ENCODE data around the gene MOV10. TPM values are rescaled to one million over a fixed set of nuclear protein-coding genes. Genes with fewer than 3 reads are reported as not detected.

MOV10 gene
- total and polyA plus RNA-seq, 2 of the 13 experiments (the other 11 are each of a cell fraction or from before 2014, with no cell fraction given) = 56.4 to 58.2 TPM

DNA sequence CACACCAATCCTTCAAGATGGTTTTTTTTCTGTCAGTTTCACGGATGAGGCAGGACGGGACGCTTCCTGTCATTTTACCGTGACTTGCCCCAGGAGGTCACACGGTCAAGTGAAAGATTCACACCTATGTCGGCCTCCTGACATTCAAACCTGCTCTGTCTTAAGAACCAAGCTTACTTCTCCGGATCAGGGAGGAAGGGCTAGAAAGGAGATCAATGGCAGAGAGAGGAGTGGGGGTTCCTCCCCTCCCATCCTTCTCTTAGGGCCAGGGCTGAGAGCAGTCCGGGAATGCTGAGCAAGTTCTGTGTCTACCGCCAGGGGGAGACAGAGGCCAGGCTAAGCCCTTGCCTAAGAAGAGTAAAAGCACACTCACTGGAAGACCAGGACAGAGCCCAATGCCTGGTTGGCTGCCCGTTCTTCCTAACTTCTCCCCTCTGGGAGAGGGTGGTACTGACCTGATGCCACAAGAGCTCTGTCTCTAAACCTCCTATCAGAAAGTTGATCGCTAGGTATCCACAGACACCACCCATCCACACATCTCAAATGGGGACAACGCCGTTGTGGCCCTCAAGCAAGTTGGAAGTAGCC, 41.8 kb downstream of the MOV10 start (continued):
- TF ChIP-seq, protein P1, sequence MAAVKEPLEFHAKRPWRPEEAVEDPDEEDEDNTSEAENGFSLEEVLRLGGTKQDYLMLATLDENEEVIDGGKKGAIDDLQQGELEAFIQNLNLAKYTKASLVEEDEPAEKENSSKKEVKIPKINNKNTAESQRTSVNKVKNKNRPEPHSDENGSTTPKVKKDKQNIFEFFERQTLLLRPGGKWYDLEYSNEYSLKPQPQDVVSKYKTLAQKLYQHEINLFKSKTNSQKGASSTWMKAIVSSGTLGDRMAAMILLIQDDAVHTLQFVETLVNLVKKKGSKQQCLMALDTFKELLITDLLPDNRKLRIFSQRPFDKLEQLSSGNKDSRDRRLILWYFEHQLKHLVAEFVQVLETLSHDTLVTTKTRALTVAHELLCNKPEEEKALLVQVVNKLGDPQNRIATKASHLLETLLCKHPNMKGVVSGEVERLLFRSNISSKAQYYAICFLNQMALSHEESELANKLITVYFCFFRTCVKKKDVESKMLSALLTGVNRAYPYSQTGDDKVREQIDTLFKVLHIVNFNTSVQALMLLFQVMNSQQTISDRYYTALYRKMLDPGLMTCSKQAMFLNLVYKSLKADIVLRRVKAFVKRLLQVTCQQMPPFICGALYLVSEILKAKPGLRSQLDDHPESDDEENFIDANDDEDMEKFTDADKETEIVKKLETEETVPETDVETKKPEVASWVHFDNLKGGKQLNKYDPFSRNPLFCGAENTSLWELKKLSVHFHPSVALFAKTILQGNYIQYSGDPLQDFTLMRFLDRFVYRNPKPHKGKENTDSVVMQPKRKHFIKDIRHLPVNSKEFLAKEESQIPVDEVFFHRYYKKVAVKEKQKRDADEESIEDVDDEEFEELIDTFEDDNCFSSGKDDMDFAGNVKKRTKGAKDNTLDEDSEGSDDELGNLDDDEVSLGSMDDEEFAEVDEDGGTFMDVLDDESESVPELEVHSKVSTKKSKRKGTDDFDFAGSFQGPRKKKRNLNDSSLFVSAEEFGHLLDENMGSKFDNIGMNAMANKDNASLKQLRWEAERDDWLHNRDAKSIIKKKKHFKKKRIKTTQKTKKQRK (IDR thresholded peaks at IDR 0.05; ENCODE audit: low read length) = no peak
- TF ChIP-seq MIXL1 (CRISPR knock-in tag; IDR thresholded peaks at IDR 0.05) = peak; percentile 36; the same call in 1 of the 2 replicates
- TF ChIP-seq MYNN (CRISPR knock-in tag; IDR thresholded peaks at IDR 0.05; ENCODE audit: low read depth) = no peak
- no peak for TF ChIP-seq NONO (IDR thresholded peaks at IDR 0.05)
- TF ChIP-seq NONO (CRISPR knock-in tag; conservative IDR thresholded peaks at IDR 0.05) = 0 out of 2 replicates have a peak, but pooled peaks have one; percentile 32
- TF ChIP-seq, protein P2, sequence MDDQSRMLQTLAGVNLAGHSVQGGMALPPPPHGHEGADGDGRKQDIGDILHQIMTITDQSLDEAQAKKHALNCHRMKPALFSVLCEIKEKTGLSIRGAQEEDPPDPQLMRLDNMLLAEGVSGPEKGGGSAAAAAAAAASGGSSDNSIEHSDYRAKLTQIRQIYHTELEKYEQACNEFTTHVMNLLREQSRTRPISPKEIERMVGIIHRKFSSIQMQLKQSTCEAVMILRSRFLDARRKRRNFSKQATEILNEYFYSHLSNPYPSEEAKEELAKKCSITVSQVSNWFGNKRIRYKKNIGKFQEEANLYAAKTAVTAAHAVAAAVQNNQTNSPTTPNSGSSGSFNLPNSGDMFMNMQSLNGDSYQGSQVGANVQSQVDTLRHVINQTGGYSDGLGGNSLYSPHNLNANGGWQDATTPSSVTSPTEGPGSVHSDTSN (CRISPR knock-in tag; IDR thresholded peaks at IDR 0.05; ENCODE audit: borderline replicate concordance) = no peak
- no peak for TF ChIP-seq ZNF121 (CRISPR knock-in tag; IDR thresholded peaks at IDR 0.05)
- TF ChIP-seq, protein P3, sequence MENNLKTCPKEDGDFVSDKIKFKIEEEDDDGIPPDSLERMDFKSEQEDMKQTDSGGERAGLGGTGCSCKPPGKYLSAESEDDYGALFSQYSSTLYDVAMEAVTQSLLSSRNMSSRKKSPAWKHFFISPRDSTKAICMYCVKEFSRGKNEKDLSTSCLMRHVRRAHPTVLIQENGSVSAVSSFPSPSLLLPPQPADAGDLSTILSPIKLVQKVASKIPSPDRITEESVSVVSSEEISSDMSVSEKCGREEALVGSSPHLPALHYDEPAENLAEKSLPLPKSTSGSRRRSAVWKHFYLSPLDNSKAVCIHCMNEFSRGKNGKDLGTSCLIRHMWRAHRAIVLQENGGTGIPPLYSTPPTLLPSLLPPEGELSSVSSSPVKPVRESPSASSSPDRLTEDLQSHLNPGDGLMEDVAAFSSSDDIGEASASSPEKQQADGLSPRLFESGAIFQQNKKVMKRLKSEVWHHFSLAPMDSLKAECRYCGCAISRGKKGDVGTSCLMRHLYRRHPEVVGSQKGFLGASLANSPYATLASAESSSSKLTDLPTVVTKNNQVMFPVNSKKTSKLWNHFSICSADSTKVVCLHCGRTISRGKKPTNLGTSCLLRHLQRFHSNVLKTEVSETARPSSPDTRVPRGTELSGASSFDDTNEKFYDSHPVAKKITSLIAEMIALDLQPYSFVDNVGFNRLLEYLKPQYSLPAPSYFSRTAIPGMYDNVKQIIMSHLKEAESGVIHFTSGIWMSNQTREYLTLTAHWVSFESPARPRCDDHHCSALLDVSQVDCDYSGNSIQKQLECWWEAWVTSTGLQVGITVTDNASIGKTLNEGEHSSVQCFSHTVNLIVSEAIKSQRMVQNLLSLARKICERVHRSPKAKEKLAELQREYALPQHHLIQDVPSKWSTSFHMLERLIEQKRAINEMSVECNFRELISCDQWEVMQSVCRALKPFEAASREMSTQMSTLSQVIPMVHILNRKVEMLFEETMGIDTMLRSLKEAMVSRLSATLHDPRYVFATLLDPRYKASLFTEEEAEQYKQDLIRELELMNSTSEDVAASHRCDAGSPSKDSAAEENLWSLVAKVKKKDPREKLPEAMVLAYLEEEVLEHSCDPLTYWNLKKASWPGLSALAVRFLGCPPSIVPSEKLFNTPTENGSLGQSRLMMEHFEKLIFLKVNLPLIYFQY (CRISPR knock-in tag; IDR thresholded peaks at IDR 0.05; ENCODE audit: borderline replicate concordance) = no peak
- no peak for TF ChIP-seq CREB1 (IDR thresholded peaks at IDR 0.05)
- no peak for TF ChIP-seq CREB1 (CRISPR knock-in tag; IDR thresholded peaks at IDR 0.05)
- no peak for TF ChIP-seq ZNF230 (CRISPR knock-in tag; IDR thresholded peaks at IDR 0.05)
- TF ChIP-seq HDAC6 (IDR thresholded peaks at IDR 0.05; ENCODE audit: low read depth, low read length) = no peak
- TF ChIP-seq SOX6 (IDR thresholded peaks at IDR 0.05) = no peak
- TF ChIP-seq SOX6 (CRISPR knock-in tag; IDR thresholded peaks at IDR 0.05) = no peak
- TF ChIP-seq, protein P4, sequence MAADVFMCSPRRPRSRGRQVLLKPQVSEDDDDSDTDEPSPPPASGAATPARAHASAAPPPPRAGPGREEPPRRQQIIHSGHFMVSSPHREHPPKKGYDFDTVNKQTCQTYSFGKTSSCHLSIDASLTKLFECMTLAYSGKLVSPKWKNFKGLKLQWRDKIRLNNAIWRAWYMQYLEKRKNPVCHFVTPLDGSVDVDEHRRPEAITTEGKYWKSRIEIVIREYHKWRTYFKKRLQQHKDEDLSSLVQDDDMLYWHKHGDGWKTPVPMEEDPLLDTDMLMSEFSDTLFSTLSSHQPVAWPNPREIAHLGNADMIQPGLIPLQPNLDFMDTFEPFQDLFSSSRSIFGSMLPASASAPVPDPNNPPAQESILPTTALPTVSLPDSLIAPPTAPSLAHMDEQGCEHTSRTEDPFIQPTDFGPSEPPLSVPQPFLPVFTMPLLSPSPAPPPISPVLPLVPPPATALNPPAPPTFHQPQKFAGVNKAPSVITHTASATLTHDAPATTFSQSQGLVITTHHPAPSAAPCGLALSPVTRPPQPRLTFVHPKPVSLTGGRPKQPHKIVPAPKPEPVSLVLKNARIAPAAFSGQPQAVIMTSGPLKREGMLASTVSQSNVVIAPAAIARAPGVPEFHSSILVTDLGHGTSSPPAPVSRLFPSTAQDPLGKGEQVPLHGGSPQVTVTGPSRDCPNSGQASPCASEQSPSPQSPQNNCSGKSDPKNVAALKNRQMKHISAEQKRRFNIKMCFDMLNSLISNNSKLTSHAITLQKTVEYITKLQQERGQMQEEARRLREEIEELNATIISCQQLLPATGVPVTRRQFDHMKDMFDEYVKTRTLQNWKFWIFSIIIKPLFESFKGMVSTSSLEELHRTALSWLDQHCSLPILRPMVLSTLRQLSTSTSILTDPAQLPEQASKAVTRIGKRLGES (CRISPR knock-in tag; IDR thresholded peaks at IDR 0.05; ENCODE audit: borderline replicate concordance) = no peak
- no peak for TF ChIP-seq ZNF569 (CRISPR knock-in tag; IDR thresholded peaks at IDR 0.05; ENCODE audit: borderline replicate concordance)
- TF ChIP-seq, protein P5, sequence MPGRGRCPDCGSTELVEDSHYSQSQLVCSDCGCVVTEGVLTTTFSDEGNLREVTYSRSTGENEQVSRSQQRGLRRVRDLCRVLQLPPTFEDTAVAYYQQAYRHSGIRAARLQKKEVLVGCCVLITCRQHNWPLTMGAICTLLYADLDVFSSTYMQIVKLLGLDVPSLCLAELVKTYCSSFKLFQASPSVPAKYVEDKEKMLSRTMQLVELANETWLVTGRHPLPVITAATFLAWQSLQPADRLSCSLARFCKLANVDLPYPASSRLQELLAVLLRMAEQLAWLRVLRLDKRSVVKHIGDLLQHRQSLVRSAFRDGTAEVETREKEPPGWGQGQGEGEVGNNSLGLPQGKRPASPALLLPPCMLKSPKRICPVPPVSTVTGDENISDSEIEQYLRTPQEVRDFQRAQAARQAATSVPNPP (CRISPR knock-in tag; IDR thresholded peaks at IDR 0.05) = no peak
- no peak for TF ChIP-seq ZMYM2 (CRISPR knock-in tag; IDR thresholded peaks at IDR 0.05)
